Measurements from ENCODE around the gene KIF26B. TPM values are rescaled to one million over a fixed set of nuclear protein-coding genes. Genes with fewer than 3 reads are reported as not detected.

The KIF26B gene
- polyA plus RNA-seq, 1 donor from 2014 or later: 6.3 TPM

- Histone ChIP-seq H2AFZ (ENCODE audit: low read depth, low read length) (no peak overlapping the region), H3K9me3 (ENCODE audit: low read length) (no peaks in the 10 kb centered on the region), H3K4me3 (ENCODE audit: low read length) (no peak overlapping the region), H3K27me3 (ENCODE audit: insufficient read depth, low read depth, low read length) (no peaks in the 10 kb centered on the region), H3K4me2 (ENCODE audit: low read length) (no peak overlapping the region), H3K79me2 (replicated peaks; ENCODE audit: insufficient read depth, low read length) (no peaks in the 10 kb centered on the region), H3F3A (ENCODE audit: insufficient read depth, low read length, poor library complexity, severe bottlenecking) (no peaks in the 10 kb centered on the region), H3K27ac (ENCODE audit: low read length) (no peak overlapping the region), H3K9ac (ENCODE audit: low read length) (no peak overlapping the region), H3K36me3 (ENCODE audit: insufficient read depth, low read length) (no peaks in the 10 kb centered on the region), H4K20me1 (ENCODE audit: insufficient read depth) (no peaks in the 10 kb centered on the region), H3K9me2 (ENCODE audit: insufficient read depth, low read length) (no peaks in the 10 kb centered on the region)
- TF ChIP-seq EZH2 (IDR thresholded peaks at IDR 0.05; ENCODE audit: borderline replicate concordance, insufficient read depth, low read length, poor library complexity, severe bottlenecking): no peak
- TF ChIP-seq RAD21 (conservative IDR thresholded peaks at IDR 0.05): no peak
- TF ChIP-seq, protein P1, sequence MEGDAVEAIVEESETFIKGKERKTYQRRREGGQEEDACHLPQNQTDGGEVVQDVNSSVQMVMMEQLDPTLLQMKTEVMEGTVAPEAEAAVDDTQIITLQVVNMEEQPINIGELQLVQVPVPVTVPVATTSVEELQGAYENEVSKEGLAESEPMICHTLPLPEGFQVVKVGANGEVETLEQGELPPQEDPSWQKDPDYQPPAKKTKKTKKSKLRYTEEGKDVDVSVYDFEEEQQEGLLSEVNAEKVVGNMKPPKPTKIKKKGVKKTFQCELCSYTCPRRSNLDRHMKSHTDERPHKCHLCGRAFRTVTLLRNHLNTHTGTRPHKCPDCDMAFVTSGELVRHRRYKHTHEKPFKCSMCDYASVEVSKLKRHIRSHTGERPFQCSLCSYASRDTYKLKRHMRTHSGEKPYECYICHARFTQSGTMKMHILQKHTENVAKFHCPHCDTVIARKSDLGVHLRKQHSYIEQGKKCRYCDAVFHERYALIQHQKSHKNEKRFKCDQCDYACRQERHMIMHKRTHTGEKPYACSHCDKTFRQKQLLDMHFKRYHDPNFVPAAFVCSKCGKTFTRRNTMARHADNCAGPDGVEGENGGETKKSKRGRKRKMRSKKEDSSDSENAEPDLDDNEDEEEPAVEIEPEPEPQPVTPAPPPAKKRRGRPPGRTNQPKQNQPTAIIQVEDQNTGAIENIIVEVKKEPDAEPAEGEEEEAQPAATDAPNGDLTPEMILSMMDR (IDR thresholded peaks at IDR 0.05; ENCODE audit: poor library complexity, severe bottlenecking): no peak
- no peak for TF ChIP-seq POLR2AphosphoS5 (IDR thresholded peaks at IDR 0.05)
Measured at GRCh38 chr1:245558069-245558468, 403.3 kb downstream of the KIF26B start.

DNA sequence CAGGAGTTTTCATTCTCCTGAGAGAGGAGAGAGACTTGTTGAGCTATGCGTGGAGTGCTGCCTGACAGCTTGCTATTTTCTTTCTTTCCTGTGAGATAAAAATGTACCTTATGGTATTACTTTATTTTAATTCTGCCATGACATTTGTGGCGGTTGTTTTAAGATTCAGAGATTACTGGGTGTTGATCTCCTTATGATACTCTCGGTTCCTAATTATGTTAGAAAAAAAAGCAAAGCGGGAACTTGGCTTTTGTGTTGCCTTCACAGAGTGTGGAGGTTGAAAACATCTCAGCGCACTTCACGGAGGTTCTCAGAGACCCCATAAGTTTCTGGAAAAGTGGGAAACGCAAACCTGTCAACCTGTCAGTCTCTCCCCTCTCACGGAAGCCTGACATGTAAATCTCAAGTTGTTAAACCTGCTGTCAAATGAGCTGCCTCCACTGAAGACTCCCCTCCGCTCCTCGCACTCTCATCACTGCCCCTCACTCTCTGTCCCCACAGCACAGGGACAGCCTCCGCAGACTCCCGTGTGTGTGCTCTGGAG, 405.6 kb downstream of the KIF26B start:
- H3K4me2 ChIP-seq (ENCODE audit: low read length): no peak overlapping the region
- no peak overlapping the region for H3K9ac ChIP-seq (ENCODE audit: low read length)
- no peaks in the 10 kb centered on the region for H3K36me3 ChIP-seq (ENCODE audit: insufficient read depth, low read length)
- H3K4me3 ChIP-seq (ENCODE audit: low read length): peak overlapping the region; percentile 38
- TF ChIP-seq POLR2AphosphoS5 (IDR thresholded peaks at IDR 0.05) (peak; percentile 34), EZH2 (IDR thresholded peaks at IDR 0.05; ENCODE audit: borderline replicate concordance, insufficient read depth, low read length, poor library complexity, severe bottlenecking) (no peak), MXI1 (conservative IDR thresholded peaks at IDR 0.05; ENCODE audit: poor library complexity, severe bottlenecking) (no peak), EP300 (conservative IDR thresholded peaks at IDR 0.05; ENCODE audit: poor library complexity, severe bottlenecking) (peak; percentile 93), TAF1 (IDR thresholded peaks at IDR 0.05; ENCODE audit: low read depth) (no peak)
- TF ChIP-seq, protein P2, sequence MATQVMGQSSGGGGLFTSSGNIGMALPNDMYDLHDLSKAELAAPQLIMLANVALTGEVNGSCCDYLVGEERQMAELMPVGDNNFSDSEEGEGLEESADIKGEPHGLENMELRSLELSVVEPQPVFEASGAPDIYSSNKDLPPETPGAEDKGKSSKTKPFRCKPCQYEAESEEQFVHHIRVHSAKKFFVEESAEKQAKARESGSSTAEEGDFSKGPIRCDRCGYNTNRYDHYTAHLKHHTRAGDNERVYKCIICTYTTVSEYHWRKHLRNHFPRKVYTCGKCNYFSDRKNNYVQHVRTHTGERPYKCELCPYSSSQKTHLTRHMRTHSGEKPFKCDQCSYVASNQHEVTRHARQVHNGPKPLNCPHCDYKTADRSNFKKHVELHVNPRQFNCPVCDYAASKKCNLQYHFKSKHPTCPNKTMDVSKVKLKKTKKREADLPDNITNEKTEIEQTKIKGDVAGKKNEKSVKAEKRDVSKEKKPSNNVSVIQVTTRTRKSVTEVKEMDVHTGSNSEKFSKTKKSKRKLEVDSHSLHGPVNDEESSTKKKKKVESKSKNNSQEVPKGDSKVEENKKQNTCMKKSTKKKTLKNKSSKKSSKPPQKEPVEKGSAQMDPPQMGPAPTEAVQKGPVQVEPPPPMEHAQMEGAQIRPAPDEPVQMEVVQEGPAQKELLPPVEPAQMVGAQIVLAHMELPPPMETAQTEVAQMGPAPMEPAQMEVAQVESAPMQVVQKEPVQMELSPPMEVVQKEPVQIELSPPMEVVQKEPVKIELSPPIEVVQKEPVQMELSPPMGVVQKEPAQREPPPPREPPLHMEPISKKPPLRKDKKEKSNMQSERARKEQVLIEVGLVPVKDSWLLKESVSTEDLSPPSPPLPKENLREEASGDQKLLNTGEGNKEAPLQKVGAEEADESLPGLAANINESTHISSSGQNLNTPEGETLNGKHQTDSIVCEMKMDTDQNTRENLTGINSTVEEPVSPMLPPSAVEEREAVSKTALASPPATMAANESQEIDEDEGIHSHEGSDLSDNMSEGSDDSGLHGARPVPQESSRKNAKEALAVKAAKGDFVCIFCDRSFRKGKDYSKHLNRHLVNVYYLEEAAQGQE (IDR thresholded peaks at IDR 0.05; ENCODE audit: borderline replicate concordance): peak; percentile 78
- H4K20me1 ChIP-seq (ENCODE audit: insufficient read depth): no peaks in the 10 kb centered on the region
- no peaks in the 10 kb centered on the region for H3K27me3 ChIP-seq (ENCODE audit: insufficient read depth, low read depth, low read length)
- peak overlapping the region; percentile 46 for H3K27ac ChIP-seq (ENCODE audit: low read length)
- H3K79me2 ChIP-seq (replicated peaks; ENCODE audit: insufficient read depth, low read length): no peaks in the 10 kb centered on the region
- no peaks in the 10 kb centered on the region for H3F3A ChIP-seq (ENCODE audit: insufficient read depth, low read length, poor library complexity, severe bottlenecking)
- no peaks in the 10 kb centered on the region for H3K9me3 ChIP-seq (ENCODE audit: low read length)
- no peaks in the 10 kb centered on the region for H3K9me2 ChIP-seq (ENCODE audit: insufficient read depth, low read length)
- no peak overlapping the region for H2AFZ ChIP-seq (ENCODE audit: low read depth, low read length)

All from neural cell (in vitro differentiated cells).